HG03159 (cell line): Measurements from ENCODE around the gene DLX6.

Experiments used
- ATAC-seq: cut with Tn5 transposase; IDR thresholded peaks from one replicate; pipeline ENCODE4 v1.9.1; 2021; ENCODE audit warnings: mild to moderate bottlenecking, moderate library complexity; ENCODE audit not compliant: unreplicated experiment

Gene DLX6

DNA sequence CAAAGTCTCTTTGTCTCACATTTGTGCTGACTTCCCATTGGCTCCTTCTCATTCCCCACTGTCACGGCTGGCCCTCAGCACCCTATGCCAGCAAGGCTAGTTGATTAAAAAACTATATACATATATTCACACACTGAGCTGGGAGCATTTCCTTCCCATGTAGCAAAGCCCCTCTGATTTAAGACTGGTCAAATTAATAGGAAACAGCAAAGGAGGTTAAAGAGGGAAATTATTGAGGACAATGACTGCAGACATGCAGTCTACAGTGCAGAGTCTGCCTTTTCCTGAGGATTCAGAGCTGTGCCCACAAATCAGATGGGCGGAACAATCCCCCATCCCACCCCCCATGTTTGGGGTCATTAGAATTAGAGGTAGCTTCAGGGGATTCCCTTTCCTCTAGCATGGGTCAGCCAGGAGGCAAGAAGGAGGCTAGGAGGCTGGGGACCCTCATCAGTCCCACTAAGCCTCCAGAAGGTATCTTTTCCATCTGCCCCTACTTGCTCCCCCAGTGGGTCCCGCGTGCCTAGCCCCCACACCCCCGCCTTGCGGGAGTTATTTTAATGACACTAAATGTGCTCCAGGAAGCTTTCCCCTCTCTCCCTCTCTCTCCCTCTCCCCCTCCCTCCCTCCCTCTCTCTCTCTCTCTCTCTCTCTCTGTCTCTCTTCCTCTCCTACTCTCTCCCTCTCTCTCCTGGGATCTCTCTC lies 9.8 kb upstream of the DLX6 start:
- ATAC-seq = no peak

DNA sequence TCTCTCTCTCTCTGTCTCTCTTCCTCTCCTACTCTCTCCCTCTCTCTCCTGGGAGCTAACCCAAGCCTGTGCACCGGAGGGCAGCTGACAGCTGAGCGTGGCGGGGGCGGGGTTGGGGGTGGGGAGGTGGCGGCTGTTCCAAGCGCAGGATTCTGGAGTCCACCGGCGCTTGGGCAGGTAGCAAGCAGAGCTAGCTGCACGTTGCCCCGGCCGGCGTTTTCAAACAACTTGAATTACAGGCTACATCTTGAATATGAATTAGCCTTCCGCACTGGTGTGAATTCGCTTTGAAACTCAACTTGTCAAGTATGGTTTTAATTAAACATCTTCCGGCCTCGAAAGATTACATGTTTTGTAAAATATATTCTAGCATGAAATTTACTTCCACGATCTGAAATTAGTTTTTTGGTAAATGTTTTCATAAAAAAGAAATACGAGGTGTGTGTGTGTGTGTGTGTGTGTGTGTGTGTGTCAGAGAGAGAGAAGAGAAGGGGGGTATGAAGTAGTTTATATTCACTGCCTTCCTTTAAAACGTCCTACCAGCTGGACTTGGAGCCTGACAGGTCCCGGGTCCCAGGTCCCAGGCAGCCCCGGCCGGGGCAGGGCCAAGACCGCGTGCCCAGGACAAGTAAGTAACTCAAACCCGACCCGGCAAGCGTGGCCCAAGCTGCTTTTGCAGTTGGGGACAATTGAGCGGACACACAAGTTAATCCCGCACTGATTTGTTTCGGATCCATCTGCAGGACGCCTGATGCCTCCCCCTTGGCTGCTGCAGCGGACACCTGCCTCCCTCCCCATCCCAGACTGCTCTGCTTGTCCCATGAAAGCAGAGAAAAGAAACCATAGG lies 9.0 kb upstream of the DLX6 start:
- ATAC-seq = no peak

DNA sequence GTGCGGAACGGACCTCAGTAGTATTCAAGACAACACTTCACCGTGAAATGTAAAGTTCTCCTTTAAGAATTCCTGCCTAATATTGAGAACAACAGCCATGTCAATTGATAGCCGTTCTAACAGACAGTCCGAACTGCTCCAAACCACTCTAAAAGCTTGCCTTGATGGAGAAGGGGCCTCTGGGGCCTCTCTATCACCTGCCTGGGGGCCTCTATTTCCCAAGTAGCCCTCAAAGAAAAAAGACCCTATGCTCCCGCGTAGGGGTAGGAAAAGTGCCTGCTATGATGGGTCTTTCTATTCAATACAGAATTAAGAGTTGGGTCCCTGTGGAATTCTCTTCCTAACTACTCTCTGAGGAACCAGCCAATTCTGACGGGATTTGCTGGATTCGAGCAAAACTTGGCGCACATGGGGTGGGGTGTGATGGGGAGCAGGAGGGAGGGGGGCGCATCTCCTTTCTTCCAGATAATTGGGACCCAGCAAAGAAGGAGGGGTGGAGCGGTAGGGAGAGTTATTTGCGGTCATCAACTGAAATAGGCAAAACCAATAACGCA lies 8.3 kb upstream of the DLX6 start:
- ATAC-seq = no peak

DNA sequence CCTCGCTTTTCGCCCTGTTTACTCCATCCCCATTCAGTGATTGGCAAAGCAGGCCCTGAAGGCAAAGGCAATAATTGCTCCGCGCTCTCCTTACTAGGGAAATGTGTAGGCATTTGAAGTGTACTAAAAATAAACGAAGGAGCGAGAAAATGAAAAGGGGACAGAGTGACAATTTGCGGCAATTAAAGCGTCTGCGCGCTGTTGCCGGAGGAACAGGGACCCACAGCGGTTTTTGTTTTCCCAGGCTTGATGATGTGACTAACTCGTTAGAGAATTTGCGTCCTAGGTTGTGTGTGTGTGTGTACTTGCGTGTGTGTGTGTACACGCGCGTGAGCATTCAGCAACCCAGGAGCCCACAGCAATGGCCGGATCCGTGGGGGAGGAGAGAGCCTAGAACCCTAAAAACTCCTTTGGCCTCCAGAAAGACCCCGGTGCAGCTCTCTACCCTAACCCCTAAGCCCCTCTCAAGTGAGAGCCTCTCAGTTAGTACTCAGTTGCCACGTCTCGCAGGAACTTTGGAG lies 7.8 kb upstream of the DLX6 start:
- ATAC-seq = no peak

DNA sequence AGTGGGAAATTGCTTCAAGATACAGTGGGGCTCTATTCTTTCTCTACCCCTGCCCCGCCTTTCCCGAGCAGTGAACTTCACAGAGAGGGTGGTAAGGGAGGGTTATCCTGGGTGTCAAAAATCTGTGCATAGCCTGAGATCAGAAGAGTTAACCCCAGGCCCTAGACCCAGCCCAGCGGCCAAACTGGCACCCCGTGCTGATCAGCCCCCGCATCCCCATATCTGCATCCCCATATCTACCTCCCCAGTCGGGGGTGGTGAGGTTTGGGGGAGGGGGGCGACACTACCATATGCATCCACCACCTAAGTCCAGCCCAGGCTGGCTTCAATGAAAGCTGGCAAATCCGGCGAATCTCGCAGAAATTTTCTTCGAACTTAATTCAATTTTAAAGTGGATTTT lies 7.0 kb upstream of the DLX6 start:
- no peak for ATAC-seq

DNA sequence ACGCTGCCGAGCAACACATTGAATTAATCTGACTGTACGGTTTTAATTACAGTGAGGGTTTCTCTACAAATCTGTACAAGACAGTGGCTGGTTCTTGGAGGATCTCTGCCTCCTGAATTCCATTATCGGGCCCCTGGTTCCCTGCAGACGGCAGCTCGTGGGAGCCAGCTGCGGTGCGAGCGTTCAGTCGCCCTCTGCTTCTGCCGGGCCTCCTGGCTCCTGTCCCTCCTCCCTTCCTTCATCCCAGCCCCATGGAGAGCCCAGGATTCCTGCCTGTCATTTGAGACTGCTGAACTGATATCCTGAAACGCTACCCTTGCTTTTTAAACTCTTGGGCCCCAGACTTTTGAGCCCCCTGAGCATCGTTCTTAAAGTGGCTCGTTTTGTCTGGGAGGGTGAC lies 6.6 kb upstream of the DLX6 start:
- ATAC-seq = no peak

DNA sequence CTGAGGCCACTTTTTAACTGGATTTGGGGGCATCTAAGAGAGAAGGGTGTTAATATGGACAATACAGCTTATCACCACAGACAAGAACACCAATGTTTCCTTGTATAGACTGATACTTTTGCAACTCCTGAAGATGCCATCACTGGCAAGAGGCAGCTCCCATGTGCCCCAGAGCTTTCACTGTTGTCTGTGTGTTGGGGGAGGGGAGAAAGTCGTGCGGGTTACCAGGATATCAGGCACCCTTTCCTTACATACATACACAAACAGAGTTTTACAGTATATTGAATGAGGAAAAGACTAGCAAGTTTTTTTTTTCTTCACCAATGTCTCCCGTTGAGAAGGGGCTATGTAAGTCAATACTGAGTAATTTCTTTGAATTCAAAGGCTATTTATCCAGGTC lies 4.1 kb upstream of the DLX6 start:
- ATAC-seq = no peak

DNA sequence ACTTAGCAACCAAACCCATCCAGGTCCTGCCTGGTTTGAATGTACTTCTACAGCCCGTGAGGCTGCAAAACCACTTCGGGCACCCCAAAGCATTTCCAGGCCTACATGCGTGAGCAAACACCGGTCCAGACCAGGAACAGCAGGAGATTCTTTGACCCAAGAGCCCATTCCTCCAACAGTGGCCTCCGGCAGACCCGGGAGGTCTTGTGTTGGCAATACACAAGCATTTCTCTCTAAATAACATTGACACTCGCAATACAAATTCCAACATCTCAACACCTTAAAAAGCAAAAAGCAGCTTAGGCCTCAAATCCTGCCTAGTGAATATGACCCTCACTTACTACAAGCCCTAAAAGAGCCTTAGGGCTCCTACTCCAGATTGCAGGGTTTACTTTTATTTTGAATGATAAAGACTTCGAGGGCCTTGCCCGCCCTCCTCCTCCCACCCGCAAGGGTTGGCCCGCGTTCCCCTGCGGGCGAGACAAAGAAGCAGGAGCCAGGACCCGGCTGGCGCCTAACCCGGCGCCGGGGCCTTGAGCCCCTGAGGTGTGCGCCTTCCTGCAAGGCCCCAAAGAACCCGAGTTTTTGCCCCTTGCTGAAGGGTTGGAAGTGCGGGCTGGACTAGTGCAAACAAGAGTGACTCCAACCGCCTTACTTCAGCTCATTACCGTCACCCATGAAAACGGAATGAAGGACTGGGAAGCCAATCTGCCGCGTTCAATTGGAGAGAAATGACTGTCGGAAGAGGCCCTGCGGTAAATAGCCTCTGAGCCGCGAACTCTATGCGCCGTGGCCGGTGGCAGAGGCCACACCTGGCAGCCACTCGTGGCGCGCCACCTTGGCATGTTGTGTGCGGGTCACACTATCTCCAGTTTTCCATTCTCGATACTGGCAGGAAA lies 3.4 kb upstream of the DLX6 start:
- ATAC-seq = no peak

DNA sequence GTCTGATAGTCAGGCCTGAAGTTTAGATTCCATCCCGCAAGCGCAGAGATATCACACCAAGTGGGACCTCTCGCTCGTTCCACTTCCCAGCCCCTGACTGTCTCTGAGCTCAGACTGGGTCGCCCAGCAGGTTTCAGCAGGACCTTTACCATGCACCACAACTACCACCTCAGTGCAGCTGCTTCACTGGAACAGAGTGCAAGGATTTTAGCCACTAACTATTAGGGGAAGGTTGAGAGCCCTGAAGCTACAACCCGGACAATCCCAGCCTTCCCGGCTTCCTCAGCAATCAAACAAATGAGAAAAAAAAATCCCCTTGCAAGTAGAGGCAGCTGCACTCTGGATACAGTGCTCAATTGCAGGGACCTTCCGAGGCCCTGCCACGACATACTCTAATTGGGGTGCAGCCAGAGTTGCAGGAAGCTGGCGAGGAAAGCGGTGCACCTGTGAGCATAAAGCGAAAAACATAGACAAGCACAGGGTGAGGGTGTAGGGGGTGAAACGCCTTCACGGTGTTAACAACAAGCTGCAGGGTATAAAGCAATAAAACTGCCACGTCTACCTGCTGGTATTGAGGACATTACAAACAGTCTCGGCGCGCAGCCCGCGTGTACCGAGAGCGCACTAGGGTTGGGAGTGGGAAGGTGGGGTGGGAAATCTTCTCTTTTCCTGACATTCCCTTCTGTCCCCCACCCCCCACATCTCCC lies 2.6 kb upstream of the DLX6 start:
- no peak for ATAC-seq

DNA sequence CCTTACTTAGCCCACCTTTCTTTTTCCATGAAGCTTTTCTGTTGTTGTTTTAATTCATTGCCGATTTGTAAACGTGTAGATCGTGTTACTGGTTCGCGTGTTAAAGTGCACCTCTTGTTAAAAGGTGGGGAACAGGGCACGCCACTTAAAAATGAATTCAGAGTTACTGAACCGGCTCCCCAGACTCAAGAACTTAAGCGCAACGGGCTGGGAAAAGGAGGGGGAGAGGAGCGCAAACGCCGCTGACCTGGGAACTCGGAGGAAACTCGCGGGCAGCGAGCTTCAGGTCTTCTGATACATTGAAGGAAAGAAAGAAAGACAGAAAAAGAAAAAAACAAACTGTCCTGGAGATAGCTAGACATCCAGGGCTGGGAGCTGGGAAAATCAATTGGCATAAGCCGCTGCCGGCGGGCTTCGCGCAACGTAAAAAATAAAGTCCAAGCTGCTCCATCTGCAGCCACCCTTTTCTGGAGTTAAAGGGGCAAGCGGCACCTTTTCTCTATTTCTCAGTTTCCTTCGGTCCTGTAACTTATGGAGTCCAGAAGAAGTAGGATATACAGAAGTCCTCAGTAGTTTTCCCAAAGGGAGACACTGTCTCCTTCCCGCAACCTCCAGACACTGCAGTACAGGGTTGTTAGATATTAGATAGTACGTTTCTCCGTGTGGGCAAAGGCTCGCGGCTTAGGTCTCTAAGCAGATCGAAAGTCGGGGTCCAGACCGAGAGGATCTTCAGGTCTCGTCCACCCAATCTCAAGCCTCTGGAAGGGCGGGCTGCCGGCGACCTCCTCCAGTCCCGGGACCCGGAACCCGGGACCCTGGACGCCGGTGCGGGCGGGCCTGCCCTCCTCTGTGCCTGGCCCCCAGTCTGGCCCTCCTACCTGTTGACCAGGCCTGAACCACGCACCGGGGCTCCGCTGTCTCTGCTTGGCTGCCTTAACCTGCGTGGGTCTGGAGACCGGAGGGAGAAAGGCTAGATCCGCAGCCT lies 1.8 kb upstream of the DLX6 start:
- ATAC-seq = no peak

DNA sequence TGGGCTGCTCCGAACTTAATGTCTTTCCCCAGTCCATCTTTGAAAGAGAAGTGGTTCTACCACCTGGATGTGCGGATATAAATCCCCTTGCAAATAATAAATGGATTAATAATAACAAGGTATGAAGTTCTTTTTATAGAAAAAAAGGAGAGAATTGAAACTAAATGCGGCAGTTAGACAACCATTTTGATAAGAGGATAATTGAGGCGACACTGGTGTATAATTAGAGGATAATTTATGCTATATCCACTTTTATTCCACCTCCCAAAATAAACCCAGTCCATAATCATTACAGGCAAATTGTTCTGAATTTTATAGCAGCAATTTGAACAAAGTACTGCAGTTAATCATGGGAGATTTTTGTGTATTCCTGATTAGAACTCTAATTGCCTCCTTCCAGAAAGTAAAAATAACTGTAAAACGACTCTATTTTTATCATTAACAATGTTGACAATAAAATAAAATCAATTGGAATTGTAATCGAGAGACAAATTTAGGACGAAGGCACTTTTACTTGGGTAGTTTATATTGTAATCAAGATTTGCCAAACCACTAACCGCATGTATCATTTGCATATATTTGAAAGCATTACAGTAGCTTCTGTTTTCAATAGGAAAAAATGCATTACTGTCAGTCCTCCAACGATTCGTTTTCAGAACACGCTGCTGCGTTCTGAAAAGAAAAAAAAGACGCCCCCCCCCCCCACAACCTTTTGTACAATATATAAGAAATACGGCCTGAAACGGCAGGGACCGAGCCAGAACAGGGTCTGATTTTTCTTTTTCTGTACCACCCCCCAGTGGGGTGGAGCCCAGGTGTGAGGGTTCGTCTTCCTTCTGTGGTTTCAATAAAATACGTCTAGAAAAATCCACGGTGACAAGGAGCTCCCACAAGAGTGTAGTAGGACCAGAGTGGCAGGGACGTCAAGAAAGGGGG lies 838 bp upstream of the DLX6 start:
- no peak for ATAC-seq

DNA sequence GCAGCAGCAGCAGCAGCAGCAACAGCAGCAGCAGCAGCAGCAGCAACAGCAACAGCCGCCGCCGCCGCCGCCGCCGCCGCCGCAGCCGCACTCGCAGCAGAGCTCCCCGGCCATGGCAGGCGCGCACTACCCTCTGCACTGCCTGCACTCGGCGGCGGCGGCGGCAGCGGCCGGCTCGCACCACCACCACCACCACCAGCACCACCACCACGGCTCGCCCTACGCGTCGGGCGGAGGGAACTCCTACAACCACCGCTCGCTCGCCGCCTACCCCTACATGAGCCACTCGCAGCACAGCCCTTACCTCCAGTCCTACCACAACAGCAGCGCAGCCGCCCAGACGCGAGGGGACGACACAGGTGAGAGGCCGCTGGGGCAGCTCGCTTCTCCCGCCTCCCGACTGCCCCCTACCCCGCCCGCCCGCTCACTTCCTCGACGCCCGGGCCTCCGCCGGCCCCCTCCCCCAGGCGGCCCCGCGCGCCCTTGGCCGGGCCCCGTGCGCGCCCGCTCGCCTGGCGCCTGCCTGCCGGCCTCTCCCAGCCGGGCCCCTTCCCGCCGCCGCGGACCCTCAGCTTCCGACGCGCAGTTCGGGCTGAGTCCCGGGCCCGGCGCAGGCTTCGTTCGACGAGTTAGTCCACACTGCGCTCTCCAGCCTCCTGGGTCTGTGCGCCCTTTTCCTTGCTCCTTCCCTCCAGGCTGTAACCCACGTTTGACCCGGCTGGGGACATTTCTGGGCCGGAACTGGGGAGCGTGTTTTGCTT lies 882 bp downstream of the DLX6 start:
- ATAC-seq = peak; percentile 70

DNA sequence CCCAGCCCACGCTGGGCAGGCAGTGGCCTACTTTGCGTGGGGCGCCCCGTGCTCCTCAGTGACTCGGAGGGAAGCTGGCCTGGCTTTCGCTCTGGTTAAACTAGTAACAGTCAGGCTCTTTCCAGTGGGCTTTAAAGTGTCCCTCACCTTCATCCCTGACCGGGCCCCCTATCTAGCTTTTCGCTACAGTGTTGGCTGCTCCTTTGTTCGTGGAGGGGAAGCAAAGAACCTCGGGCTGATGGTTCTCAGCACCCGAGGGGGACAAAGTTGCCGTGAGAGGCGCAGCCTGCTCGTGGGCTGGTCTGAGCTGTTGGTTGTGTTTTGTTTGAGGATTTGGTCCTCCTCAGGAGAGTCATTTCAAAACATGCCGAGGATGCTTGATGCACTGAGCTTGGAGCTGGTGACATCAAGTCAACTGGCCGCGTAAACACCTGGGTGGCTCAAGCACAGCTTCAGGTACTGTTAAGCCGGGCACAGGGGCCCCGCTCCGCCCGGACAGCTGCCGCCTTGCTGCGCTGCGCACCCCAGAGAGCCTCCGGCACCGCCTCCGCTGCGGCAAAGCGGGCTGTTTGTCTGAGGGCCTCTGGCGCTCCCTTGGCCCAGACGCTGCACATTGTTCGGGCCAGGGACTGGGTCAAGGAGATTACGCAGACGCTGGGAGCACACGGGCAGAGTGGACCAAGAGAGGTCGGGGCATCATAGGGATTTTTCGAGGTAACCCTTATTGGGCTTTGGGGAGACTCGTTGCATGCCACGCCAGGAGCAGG lies 1.6 kb downstream of the DLX6 start:
- ATAC-seq = no peak

DNA sequence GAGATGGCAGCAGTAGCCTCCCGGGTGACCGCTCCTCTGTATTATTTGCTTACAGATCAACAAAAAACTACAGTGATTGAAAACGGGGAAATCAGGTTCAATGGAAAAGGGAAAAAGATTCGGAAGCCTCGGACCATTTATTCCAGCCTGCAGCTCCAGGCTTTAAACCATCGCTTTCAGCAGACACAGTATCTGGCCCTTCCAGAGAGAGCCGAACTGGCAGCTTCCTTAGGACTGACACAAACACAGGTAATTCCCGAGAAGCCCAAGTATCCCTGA lies 2.2 kb downstream of the DLX6 start:
- ATAC-seq = no peak

DNA sequence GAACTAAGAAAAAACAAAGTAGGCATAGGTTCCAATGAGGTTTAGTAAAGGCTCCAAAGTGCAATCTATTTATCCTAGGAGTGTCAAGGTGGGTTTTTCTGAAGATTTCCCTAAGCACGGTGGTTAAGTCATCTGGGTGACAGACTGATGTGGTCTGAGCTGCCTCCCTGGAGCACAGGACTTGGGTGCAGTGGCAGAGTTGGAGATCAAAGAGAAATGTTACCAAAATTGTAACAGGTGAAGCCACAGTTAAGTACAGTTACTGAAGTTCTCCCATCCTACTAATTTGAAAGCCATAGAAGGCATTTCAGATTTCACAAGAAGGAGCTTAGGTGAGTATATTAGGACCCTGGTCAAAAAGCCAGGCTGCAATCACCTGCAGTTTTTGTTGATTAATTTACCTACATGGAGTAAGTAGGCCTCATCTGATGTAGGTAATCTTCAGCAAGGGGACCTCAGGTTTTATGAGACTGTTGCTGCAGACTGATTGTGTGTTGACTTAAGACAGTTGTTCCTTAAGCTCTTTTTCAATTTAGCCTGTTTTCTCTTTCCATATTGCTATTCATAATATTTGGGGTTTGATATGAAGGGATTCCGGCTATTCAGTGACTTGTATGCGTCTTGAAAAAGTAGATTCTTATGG lies 3.0 kb downstream of the DLX6 start:
- ATAC-seq = no peak
